Lower lobe of right lung (tissue), 2 donors: ENCODE measurements around the gene PICALM. TPM values are rescaled to one million over a fixed set of nuclear protein-coding genes. Genes with fewer than 3 reads are reported as not detected.

ENCODE experiments used
- ATAC-seq, 2 donors: fragments of 200-7000 bp; cut with Tn5 transposase; one replicate each; pipeline ENCODE4 v1.9.1; 2020 to 2022; ENCODE audit warnings: mild to moderate bottlenecking in 2 of 2, moderate library complexity in 2 of 2
- DNase-seq: peaks from one replicate; pipeline ENCODE4 v3.0.0-alpha.2; 2020
- H3K27ac ChIP-seq: fragments of 200-600 bp; one replicate; pipeline ENCODE4 v1.8.0; 2022
- H3K27me3 ChIP-seq: fragments of 200-600 bp; one replicate; pipeline ENCODE4 v1.8.0; 2022; ENCODE audit warnings: low read depth
- H3K36me3 ChIP-seq: fragments of 200-600 bp; one replicate; pipeline ENCODE4 v1.8.0; 2022; ENCODE audit warnings: mild to moderate bottlenecking
- H3K4me1 ChIP-seq: fragments of 200-600 bp; one replicate; pipeline ENCODE4 v1.8.0; 2022
- H3K4me3 ChIP-seq: fragments of 200-600 bp; one replicate; pipeline ENCODE4 v1.8.0; 2022; ENCODE audit warnings: mild to moderate bottlenecking
- H3K9me3 ChIP-seq: fragments of 200-600 bp; one replicate; pipeline ENCODE4 v1.8.0; 2022
- CTCF ChIP-seq: fragments of 200-600 bp; IDR thresholded peaks from one replicate; pipeline ENCODE4 v1.8.0; 2022; ENCODE audit warnings: antibody characterized with exemption, mild to moderate bottlenecking
- intact Hi-C: fragments of 100-400 bp; cut with DNase I; formaldehyde crosslinking; loops from one replicate; pipeline ENCODE4 v1.11.0; 2022
- total RNA-seq: library from RNA; stranded (reverse); fragmentation: NEBNext Ultra II Directional; extraction: Animal tissue kit (Norgen Biotek cat#: 25700); gene quantifications from one replicate; pipeline ENCODE4 v1.2.1, GENCODE V29; 2021
- donor health status: DM: no; HTN: yes; CAD: no; lungs with severe emphysema.

PICALM gene
- total RNA-seq, 1 donor from 2014 or later: 190 TPM

DNA sequence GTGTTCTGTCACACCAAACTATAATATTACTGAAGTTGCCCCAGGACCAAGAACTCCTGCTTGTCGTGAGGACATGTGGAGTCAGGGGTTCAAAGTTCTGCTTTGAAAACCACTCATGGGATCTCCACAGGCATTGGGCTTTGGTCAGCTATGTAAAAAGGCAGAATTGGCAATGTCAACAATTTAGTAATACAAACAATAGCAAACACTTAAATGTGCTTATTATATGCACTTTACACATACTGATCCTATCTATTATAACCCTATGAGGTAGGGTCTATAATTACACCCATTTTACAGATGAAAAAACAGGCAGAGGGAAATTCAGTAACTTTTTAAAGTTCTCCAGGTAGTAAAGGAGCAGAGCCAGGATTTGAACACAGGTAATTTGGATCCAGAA is 119.1 kb downstream of the PICALM start:
- Histone ChIP-seq H3K36me3 (no peaks in the 10 kb centered on the region), H3K4me1 (peaks cover 38% of the 10 kb centered on the region), H3K27me3 (no peaks in the 10 kb centered on the region), H3K4me3 (no peak overlapping the region), H3K9me3 (no peaks in the 10 kb centered on the region), H3K27ac (no peak overlapping the region)
- DNase-seq: no peak
- no peak for TF ChIP-seq CTCF
- no peak for ATAC-seq
- intact Hi-C loops: no loop called here

GRCh38 chr11:85948884-85949283 is 120.0 kb downstream of the PICALM start:
- TF ChIP-seq CTCF: no peak
- DNase-seq (no peak), ATAC-seq (peak; percentile 62 to 72)
- intact Hi-C loops: no loop called here
- Histone ChIP-seq H3K27me3 (no peaks in the 10 kb centered on the region), H3K27ac (peak overlapping the region; percentile 64), H3K4me3 (no peak overlapping the region), H3K36me3 (no peaks in the 10 kb centered on the region), H3K9me3 (no peaks in the 10 kb centered on the region), H3K4me1 (peaks cover 33% of the 10 kb centered on the region)

- H3K9me3 ChIP-seq: no peaks in the 10 kb centered on the region
- intact Hi-C loops: no loop called here
- no peak for TF ChIP-seq CTCF
- ATAC-seq (peak; percentile 69 to 85), DNase-seq (no peak)
- peaks cover 33% of the 10 kb centered on the region for H3K4me1 ChIP-seq
- no peaks in the 10 kb centered on the region for H3K27me3 ChIP-seq
- H3K4me3 ChIP-seq: no peak overlapping the region
- no peaks in the 10 kb centered on the region for H3K36me3 ChIP-seq
- peak overlapping the region; percentile 64 for H3K27ac ChIP-seq
Measured at GRCh38 chr11:85947431-85948272, 121.2 kb downstream of the PICALM start.

DNA sequence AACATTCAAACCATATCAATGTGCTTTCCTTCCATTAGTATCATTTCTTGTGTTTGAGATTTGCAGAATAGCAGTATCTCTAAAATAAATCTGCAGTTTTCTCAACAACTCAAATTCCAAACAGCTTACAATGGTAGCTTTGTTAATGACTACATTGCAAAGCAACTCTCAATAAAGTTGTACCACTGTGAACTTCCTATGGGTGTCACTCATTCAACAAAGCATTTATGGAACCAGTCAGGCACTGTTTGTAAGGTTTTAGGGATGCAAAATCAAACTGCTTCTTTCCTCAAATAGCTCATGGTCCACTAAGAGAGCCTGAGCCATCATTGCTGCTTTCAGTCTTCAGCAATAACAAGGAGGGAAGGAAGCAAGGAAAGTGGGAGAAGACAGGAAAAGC is 122.7 kb downstream of the PICALM start:
- no peaks in the 10 kb centered on the region for H3K36me3 ChIP-seq
- H3K27ac ChIP-seq: no peak overlapping the region
- peaks cover 33% of the 10 kb centered on the region for H3K4me1 ChIP-seq
- intact Hi-C loops: no loop called here
- no peak for ATAC-seq
- H3K27me3 ChIP-seq: no peaks in the 10 kb centered on the region
- no peaks in the 10 kb centered on the region for H3K9me3 ChIP-seq
- DNase-seq: no peak
- TF ChIP-seq CTCF: no peak
- no peak overlapping the region for H3K4me3 ChIP-seq

DNA sequence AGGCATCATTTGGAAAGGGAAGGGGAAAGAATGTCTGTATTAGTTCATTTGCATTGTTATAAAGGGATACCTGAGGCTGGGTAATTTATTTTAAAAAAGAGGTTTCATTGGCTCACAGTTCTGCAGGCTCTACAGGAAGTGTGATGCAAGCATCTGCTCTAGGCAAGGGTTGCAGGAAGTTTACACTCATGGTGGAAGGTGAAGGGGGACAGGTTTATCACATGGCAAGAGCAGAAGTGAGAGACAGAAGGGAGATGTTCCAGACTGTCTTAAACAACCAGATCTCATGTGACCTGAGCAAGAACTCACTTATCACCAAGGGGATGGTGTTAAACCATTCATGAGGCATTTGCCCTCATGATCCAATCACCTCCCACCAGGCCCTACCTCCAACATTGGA is 123.1 kb downstream of the PICALM start:
- H3K9me3 ChIP-seq: no peaks in the 10 kb centered on the region
- H3K4me1 ChIP-seq: peaks cover 33% of the 10 kb centered on the region
- H3K36me3 ChIP-seq: no peaks in the 10 kb centered on the region
- no peak for TF ChIP-seq CTCF
- H3K27ac ChIP-seq: no peak overlapping the region
- no peak for DNase-seq
- intact Hi-C loops: no loop called here
- no peak overlapping the region for H3K4me3 ChIP-seq
- no peak for ATAC-seq
- H3K27me3 ChIP-seq: no peaks in the 10 kb centered on the region
